ENCODE measurements around the gene YY1. TPM values are rescaled to one million over a fixed set of nuclear protein-coding genes. Genes with fewer than 3 reads are reported as not detected.
A peak's percentile ranks its signal among the peaks of the same experiment; 100 is the strongest.

The YY1 gene
- polyA plus RNA-seq, 3 donors: 13.3 to 35.2 (median 15.7) TPM

GRCh38 chr14:100271247-100271939 lies 32.4 kb downstream of the YY1 start:
- Mint-ChIP-seq H3K36me3 (peaks cover 25 to 45% of the 10 kb centered on the region in 2 donors), H3K4me1 (peaks cover 22% of the 10 kb centered on the region), H3K27ac (no peak overlapping the region), H3K9me3 (no peaks in the 10 kb centered on the region), H3K27me3 (ENCODE audit: low read depth in 3 of 3) (no peaks in the 10 kb centered on the region), H3K4me3 (no peak overlapping the region)
- intact Hi-C loops (cut with micrococcal nuclease): no loop called here
- Histone ChIP-seq H3K36me3 (replicated peaks in 1 of 2; ENCODE audit: control insufficient read depth in 1 of 2, insufficient read depth in 2 of 2, low read length in 2 of 2) (peaks cover 15 to 51% of the 10 kb centered on the region in 2 donors), H3K79me2 (ENCODE audit: insufficient read depth, low read length) (peaks cover 97% of the 10 kb centered on the region), H4K20me1 (ENCODE audit: insufficient read depth, low read length) (peaks cover 99% of the 10 kb centered on the region), H3K9ac (ENCODE audit: insufficient read depth, low read length, poor library complexity, severe bottlenecking) (no peak overlapping the region), H3K4me2 (replicated peaks; ENCODE audit: extremely low read depth, low read length, poor library complexity, severe bottlenecking) (no peak overlapping the region), H3K27ac (ENCODE audit: low read depth in 1 of 2, low read length in 2 of 2) (peak overlapping the region in 1 of 2 donors; percentile 20), H3K27me3 (ENCODE audit: control insufficient read depth in 2 of 2, insufficient read depth in 2 of 2, low read length in 2 of 2) (no peaks in the 10 kb centered on the region), H3K9me3 (replicated peaks in 1 of 2; ENCODE audit: control insufficient read depth in 1 of 2, insufficient read depth in 1 of 2, low read length in 2 of 2) (no peaks in the 10 kb centered on the region), H2AFZ (ENCODE audit: insufficient read depth, low read depth, low read length, poor library complexity, severe bottlenecking) (no peak overlapping the region), H3K4me3 (replicated peaks in 1 of 3; ENCODE audit: low read depth in 2 of 3, low read length in 3 of 3) (no peak overlapping the region), H3K4me1 (ENCODE audit: control insufficient read depth in 1 of 2, insufficient read depth in 2 of 2, low read length in 2 of 2) (no peaks in the 10 kb centered on the region)
- TF ChIP-seq, protein P1, sequence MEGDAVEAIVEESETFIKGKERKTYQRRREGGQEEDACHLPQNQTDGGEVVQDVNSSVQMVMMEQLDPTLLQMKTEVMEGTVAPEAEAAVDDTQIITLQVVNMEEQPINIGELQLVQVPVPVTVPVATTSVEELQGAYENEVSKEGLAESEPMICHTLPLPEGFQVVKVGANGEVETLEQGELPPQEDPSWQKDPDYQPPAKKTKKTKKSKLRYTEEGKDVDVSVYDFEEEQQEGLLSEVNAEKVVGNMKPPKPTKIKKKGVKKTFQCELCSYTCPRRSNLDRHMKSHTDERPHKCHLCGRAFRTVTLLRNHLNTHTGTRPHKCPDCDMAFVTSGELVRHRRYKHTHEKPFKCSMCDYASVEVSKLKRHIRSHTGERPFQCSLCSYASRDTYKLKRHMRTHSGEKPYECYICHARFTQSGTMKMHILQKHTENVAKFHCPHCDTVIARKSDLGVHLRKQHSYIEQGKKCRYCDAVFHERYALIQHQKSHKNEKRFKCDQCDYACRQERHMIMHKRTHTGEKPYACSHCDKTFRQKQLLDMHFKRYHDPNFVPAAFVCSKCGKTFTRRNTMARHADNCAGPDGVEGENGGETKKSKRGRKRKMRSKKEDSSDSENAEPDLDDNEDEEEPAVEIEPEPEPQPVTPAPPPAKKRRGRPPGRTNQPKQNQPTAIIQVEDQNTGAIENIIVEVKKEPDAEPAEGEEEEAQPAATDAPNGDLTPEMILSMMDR (IDR thresholded peaks at IDR 0.05): peak; percentile 50
- DNase-seq: no peak
- 100% methylated on average over 5 of the region's 10 CpGs for WGBS (ENCODE audit: insufficient coverage)

GRCh38 chr14:100274250-100274649 lies 35.3 kb downstream of the YY1 start:
- Mint-ChIP-seq H3K27me3 (ENCODE audit: low read depth in 3 of 3) (no peaks in the 10 kb centered on the region), H3K36me3 (peaks cover 26 to 31% of the 10 kb centered on the region in 2 donors), H3K27ac (no peak overlapping the region), H3K9me3 (no peaks in the 10 kb centered on the region), H3K4me3 (no peak overlapping the region), H3K4me1 (peaks cover 35% of the 10 kb centered on the region)
- no peaks in the 10 kb centered on the region for H3K27me3 ChIP-seq (ENCODE audit: control insufficient read depth in 2 of 2, insufficient read depth in 2 of 2, low read length in 2 of 2)
- H3K9me3 ChIP-seq (replicated peaks in 1 of 2; ENCODE audit: control insufficient read depth in 1 of 2, insufficient read depth in 1 of 2, low read length in 2 of 2): no peaks in the 10 kb centered on the region
- H4K20me1 ChIP-seq (ENCODE audit: insufficient read depth, low read length): peaks cover 99% of the 10 kb centered on the region
- peaks cover 19 to 38% of the 10 kb centered on the region in 2 donors for H3K36me3 ChIP-seq (replicated peaks in 1 of 2; ENCODE audit: control insufficient read depth in 1 of 2, insufficient read depth in 2 of 2, low read length in 2 of 2)
- intact Hi-C loops (cut with micrococcal nuclease): no loop called here
- no peak overlapping the region for H3K27ac ChIP-seq (ENCODE audit: low read depth in 1 of 2, low read length in 2 of 2)
- H2AFZ ChIP-seq (ENCODE audit: insufficient read depth, low read depth, low read length, poor library complexity, severe bottlenecking): no peak overlapping the region
- H3K79me2 ChIP-seq (ENCODE audit: insufficient read depth, low read length): peaks cover 94% of the 10 kb centered on the region
- no peak overlapping the region for H3K9ac ChIP-seq (ENCODE audit: insufficient read depth, low read length, poor library complexity, severe bottlenecking)
- no peak overlapping the region for H3K4me3 ChIP-seq (replicated peaks in 1 of 3; ENCODE audit: low read depth in 2 of 3, low read length in 3 of 3)
- no CpG with 5 or more reads among the region's 4 CpGs for WGBS (ENCODE audit: insufficient coverage)
- TF ChIP-seq, protein P1 (IDR thresholded peaks at IDR 0.05): no peak
- H3K4me2 ChIP-seq (replicated peaks; ENCODE audit: extremely low read depth, low read length, poor library complexity, severe bottlenecking): no peak overlapping the region
- DNase-seq: no peak
- H3K4me1 ChIP-seq (ENCODE audit: control insufficient read depth in 1 of 2, insufficient read depth in 2 of 2, low read length in 2 of 2): peaks cover 8 to 11% of the 10 kb centered on the region in 2 donors

Data from CD14-positive monocyte (primary cell).